DMS79 (cell line): Measurements from ENCODE around the gene ARHGAP24.

ENCODE experiments used
- DNase-seq: peaks from one replicate; lab custom pipeline; 2025; lab: John Stamatoyannopoulos, UW

The ARHGAP24 gene

DNA sequence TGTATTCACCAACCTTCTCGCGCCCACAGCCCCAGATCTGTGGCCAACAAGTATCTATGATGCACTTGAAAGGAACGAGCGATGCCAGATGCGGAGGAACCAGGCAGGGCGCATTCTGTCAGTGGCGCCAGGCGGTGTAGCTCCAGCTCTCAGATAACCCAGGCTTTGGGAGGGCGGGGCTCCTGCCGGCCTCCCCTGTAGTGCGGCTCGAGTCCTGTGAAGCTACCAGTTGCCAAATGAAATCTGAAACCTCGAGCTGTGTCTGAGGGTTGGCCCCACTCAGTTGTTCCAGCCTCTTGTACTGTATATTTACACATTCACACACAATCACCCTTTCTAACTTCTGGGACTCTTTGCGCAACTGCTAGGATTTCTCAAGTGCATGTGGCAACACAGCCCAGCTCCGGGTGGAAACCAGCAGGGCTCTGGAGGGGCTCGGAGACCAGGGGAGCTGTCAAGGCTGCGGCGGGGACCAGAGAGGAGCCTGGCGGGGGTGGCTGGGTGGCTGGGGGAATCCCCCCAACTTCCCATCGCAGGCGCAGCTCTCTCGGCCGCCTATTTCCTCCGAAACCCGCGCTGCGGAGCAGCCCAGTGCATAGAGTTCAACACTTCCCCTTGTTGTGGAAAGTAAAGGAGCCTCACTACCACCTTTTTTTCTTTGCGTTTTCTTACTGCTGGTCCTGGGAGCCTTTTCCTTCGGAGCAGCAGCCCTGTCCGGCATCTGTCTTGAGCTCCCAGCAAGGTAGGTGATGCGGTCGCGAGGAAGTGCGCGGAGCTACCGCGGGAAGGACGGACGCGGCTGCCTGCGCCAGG is at the start of gene ARHGAP24:
TSS of gene ARHGAP24 (plus strand) at position 333 of the 813 bp plus-strand sequence.
- DNase-seq, result peak; percentile 94

DNA sequence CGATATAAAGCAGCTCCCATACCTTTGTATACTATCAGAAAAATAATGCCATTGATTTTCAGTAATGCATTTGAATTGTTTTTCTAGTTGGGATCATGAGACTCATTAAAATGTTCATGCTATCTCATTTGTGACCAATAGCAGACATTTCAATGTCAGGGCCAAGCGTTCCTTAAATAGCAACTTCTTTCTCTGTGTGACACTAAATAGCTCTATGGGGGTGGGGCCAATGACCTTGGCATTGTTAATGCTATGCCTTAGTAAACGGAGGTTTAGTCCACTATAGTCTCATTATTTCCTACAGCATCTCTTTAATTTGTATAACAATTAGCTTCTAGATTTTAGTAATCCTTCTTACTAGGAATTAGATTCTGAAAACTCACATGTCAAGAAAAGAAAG is 48.6 kb upstream of the ARHGAP24 start:
- no peak for DNase-seq

DNA sequence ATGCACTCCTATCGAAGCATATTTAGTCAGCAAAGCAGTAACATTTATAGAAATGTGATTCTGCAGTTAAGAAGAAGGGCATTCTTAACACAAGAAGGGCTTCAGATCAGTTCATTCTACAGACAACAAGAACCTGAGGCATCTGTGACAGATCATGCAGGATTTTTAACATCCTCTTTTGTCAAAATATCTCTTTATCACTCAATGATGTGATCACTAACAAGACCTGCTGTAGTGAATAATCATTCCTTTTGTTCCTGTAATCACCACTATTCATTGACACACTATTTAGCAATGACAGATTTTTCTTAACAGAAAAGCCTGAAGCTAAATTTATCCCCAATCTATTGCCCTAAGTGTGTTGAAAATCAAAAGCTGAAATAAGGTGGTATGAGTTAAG is 47.8 kb upstream of the ARHGAP24 start:
- DNase-seq, result no peak

DNA sequence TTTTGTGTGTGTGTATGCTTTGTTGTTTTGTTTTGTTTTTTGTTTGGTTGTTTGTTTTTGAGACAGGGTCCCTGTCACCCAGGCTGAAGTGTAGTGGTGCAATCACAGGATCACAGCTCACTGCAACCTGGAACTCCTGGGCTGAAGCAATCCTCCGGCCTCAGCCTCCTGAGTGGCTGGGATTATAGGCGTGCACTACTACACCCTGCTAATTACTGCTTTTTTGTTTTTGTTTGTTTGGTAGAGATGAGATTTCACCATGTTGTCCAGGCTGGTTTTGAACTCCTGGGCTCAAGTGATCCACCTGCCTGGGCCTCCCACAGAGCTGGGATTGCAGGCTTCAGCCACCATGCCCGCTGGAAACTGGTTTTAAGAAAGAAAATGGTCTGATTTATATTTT is 44.7 kb upstream of the ARHGAP24 start:
- no peak for DNase-seq

DNA sequence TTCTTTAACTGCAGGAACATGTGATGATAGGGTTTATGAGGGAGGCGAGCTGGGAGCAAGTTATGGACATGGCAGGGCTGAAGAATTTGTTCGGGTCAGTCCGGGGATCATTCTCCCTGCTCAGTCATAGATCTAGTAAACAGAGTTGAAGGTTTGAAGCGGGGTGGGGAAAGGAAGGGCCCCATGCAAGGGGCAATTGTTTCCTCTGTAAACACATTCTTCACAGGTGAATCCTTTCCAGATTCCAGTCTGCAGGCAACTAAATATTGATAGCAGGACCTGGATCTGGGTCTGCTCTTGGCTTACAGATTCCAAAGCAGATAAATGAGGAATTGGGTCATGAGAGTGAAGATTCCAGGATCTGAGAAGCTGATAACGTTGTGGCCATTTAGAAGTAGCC is 44.3 kb upstream of the ARHGAP24 start:
- DNase-seq, result no peak

DNA sequence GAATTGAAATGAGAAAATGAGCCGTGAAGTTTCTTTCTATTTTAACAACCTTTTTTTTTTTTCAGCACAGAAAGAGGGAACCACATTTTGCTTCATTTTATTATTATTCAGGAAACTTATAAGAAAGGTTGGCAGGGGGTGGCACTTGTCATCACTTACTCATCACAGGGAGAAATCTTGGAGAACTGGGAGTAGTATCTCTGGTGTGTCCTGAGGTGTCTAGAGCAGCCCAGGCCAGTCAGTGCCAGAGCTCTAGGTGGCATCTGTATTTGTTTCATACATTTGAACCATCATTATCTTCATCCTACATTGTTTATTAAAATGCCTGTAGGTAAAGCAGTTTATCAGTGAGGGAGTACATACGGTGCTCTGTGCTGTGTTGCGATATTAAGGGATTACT is 43.8 kb upstream of the ARHGAP24 start:
- no peak for DNase-seq

DNA sequence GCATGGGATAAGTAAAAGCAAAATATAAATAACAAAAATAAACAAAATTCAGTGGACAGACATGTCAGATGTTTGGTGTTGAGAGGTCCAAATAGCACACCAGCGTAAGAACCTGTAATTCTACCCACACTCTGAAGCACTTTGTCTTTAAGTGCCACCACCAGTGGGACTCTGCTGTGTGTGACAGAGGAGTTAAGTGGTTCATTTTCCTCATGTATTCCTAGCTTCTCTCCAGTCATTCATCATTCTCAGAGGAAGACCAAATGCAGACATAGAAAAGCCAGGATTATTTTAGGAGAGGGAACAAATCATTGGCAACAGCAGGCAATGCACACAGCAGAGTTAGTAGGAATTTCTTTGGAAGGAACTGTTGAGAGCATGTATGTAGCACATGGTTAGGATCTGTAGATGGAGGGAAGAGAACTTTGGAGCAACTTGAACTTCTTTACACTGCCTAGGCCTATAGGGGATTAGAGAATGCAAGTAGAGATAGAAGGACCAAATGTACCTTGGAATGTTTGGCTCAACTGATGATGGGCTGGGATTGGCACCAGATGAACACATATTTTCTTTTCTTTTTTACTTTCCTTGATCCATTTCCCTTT is 43.0 kb upstream of the ARHGAP24 start:
- DNase-seq, result no peak

DNA sequence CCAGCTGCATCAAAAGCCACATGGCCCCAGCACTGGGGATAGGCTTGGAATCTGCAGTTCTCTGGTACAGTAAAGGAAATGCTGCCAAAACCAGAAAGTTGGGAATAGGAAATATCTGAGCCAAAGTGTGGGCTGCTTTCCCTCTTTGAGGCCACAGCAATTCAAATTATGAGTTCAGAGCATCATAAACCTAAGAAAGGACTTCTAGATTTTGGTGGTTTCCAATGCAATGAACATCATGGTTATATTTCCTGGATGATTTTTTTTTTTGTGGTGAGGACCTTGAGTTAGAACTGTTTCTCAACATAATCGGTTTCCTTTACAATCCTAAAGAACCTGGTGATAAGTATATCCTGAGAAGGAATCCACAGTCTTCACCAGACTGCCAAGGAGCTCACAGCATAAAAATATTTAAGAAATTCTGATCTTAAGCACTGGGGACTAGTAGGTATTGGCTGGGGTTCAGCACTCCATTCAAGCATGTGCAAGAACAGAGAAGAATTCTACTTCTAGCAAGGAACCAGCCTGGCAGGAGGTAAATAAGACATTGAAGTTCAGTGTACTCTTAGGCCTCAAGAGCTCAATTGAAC is 29.8 kb upstream of the ARHGAP24 start:
- no peak for DNase-seq

DNA sequence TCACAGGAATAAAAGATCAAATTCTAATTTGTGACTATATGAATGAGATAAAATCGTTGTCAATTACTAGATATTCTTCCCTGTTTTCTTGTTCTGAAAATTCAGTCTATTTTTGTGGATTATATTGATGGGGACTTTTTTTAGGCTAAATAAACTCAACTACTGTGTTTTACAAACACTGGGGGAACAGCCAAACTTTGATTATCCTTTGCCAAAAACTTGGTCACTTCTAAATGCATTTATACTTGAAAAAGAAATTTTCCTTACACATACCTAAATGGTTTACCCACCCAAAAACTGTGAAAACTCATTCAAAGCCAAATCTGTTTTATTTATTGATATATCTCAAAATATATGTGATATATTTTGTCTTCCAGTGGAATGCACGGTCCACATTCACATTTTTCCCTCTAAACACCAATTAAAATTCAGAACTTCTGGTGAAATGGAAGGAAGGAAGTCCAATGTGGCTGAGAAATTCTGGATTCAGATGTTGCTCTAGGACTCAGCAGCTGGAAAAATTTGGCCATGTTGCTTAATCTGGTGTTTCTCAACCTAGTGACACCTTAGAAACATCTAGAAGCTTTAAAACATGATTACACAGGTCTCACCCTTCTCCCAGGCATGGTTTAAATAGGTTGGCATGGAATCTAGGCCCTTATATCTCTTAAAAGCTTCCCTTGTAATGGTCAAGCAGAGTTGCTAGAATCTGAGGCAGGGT is 28.6 kb upstream of the ARHGAP24 start:
- no peak for DNase-seq

DNA sequence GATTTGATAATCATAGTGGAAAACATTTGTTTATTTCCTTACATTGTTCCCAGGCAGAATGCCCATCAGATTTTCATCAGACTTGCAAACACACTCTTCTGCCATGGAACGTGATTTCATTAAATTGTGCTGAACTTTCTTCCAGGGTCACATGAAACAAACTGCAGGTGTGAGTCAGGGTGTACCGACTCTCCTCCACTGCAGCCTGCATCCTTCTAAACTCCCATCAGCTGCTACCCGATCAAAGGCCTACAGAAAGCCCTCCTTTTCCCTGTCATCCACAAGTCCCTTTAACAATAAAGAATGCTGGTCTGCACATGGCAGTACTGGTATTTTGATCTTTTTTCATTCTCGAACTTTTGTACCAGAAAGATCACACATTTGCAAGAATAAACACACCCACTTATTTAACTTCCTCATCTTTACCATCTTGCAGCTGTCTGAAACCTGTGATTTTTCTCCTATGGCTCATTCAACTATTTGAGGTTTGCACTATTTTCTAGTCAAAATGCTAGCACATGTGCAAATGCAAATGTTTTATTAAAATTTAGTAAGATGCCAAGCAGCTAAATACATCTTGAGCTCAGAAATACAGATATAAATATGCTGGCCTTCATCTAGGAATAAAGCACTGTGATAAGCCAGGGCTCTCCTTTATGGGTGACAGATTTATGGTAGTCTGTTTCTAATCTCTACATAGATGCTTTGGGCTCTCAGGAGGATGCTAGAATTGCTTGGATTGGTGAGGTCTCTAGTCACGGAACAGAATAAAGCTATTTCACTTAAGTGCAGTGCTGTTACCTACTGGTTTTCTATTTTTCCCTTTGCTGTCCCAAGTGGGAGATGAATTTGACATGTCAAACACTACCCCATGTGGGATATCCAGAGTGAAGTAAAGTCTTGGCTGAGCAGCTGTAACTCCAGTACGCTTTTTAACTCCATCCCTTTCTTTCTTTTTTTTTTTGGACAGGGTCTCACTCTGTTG is 25.8 kb upstream of the ARHGAP24 start:
- no peak for DNase-seq

DNA sequence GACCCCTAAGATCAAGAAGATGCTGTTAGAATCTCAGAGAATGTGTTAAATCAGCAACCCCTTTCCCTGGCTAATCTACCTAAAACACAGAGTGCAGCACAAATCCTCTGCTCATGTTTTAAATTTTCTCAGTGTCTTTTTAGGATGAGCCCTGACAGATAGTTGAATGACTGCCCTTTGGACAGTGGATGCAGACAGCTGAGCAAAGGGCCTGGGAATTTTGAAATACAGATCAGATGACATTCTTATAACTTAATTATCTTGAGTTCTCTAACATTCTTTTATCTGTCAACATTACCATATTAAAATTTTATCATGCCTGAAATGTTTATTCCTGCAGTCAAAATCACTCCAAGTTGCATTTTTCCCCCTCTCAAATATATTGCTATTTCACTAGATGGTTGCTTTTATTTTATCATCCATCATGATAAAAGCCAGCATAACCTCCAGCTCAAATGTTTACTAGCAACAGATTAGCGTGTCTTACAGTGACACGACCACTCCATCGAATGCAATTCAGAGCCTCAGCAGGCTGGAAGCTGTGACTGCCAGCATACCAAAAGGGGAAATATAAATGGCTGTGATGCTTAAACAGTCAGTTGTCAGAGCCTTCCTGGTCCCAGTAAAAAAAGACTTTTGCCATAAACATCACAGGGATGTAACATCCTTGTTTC is 22.8 kb upstream of the ARHGAP24 start:
- DNase-seq, result no peak

DNA sequence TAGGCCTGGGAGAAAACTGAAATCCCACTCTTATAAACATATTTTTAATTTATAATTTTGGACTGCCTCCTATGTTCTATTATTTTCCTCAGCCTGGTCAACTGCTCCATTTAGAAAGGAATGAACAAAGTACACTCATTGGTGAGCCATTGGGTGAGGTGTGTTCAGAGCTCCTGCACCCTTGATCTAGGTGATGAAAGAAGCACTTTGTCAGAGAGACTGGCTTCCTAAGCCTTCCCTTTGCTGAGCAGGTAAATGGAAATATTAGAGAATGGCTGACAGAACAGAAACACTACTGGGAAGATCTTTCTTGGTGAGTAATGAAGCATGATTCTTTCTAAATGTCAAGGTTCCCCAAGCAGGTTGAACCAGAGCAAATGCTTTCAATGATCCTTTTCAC is 19.0 kb upstream of the ARHGAP24 start:
- DNase-seq, result no peak

DNA sequence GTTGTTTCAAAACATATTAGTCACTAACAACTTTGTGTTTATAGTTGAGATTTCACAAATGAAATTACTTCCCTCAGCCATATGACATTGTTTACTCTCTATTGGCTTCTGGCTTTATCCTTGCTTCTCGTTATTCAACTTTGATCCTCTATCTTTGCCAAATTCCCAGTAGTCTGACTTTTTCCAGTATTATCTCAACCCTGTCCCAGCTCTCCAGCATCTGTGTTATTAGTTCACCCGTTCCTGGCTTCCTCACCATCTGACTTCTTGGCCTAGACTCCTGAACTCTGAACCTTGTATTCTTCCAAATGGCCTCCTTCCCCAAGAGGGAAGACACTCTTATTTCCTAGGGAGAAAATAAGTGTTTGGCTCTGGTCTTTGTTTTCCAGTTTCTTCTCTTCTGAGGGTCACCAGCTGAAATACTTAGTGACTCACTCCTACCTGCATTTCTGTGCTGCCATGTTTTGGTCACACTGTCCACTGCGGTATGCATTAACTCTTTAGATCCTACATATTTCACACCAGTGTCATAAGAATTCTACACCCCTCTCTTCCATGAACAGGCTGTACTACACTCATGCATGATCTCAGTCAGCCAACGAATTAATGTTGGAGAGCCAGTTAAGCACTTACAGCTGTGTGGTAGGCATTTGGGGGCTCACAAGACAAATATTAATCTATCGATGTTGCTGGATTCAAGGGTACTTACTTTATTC is 17.0 kb upstream of the ARHGAP24 start:
- DNase-seq, result no peak

DNA sequence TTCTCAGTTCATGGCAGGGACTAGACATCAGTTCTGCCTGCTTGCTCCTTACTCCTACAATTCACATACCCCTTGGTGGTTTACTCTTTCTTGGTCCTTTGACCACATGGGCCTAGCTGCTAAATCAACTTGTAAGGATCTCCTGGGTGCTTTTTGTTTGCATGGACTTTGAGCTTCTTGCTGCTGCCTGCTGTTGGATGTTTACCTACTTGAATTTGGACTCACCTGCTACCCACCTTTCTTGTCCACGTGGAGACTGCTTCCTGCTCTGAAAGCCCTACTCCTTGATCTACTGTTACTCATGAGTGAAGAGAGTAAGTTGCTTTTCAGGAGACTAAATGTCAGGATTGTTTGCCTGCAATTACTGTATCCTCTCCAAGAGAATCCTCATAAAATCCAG is 15.2 kb upstream of the ARHGAP24 start:
- no peak for DNase-seq

DNA sequence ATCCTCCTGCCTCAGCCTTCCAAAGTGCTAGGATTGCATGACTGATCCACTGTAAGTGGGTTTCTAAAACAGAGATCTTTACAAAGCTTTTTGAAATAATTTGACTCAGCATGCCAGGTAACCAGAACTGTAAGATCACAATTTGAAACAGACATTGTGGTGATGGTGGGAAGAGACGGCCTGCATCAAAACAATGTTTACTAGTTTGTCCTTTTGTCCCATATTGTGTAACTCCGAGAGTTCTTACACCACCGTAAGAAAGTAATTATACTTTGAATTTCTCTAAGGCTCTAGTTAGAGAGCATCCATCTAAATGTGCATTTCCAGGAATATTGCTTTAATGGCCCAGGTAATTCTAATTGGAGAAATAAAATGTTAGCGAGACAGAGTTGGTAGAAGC is 594 bp upstream of the ARHGAP24 start:
- DNase-seq, result no peak

DNA sequence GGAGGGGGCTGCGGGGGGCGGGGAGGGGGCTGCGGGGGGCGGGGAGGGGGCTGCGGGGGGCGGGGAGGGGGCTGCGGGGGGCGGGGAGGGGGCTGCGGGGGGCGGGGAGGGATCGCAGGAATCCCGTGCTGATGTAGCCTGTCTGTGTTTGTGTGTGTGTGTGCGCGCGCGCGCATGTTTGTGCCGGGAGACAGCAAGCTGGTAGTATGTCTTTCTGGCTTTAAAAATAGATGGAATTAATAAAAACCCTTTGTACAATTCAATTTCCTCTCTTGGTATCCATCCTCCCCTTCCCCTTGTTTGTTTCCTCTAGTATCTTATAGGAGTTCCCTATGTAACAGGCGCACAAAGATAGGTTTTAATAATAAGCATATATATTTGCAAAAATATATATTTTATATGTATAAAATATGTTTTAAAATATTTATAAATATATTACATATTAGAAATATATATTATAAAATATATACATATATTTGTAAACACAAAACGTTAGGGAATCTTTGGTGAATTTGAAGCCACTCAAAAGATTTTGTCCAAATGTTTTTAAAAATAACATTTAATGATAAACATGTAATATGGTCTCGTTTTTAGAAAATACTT is 782 bp downstream of the ARHGAP24 start:
- DNase-seq, result no peak

DNA sequence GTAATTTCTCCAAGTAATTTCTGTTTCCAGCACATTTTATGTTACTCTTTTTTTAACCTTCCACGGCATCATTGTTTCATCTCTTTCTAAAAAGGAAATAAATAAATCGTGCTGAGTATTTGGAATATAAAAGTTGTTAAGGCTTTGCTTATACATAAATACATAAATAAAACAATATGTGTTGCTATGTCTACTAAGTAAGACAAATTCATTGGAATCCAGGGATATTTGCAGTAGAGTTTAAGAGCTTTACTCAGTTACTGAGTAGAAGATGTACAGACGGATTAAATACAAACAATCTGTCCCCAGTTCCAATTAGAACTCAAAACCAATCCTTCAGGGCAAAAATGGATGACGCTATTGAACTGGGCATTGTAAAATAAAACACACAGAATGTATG is 1.4 kb downstream of the ARHGAP24 start:
- DNase-seq, result no peak

DNA sequence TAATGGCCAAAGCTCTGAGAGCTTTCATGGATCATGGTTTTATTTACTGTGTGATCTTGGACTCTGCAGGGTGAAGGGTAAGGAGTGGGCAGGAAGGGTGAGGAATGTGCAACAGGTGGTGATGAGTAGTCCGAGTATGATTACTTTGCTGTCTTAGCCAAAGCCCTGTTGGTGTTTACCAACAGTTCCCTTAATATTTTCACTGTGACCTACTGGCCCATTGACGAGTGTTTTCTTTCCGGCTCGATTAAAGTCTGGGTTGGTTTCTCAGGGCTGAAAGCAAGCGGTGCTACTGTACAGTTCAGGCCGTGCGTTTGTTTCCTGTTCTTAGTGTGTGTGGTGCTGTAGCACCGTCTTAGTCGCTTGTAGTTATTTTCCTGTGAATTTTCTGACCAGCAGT is 2.6 kb downstream of the ARHGAP24 start:
- DNase-seq, result no peak

DNA sequence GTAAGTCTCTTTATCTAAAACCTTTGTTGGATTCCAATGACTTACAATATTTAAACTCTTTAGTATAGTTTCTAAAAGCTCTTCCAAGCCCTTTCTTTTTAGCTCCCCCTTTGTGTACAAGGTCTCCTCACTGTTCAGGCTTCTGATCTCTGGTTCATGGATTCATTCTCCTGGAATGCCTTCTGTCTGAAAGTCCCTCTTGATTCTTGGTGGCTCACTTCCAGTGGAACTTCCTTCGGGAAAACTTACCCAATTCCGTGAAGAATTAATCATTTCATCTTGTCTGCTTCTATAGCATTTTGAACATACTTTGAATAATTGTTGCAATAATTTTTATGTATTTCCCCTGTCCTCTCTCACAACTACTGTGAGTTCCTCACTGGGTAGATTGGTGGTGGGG is 3.6 kb downstream of the ARHGAP24 start:
- DNase-seq, result no peak
